Stimulated activated CD4-positive, alpha-beta T cell treated with anti-CD3 and anti-CD28 coated beads, Interleukin-4, amount 100 ng/mL, for 48 hours (primary cell): Measurements from ENCODE around the gene CASK.

Source experiments
- DNase-seq, 2 donors: peaks; one replicate each; pipeline ENCODE4 v3.0.0-alpha.2; 2020; ENCODE audit warnings: low read depth in 2 of 2

The CASK gene

GRCh38 chrX:41837270-41837944, 85.9 kb downstream of the CASK start:
- DNase-seq = no peak

- no peak for DNase-seq
These were observed 94.5 kb downstream of the CASK start for GRCh38 chrX:41828826-41829225.

GRCh38 chrX:41827886-41828285, 95.5 kb downstream of the CASK start:
- DNase-seq = no peak

GRCh38 chrX:41825796-41826195, 97.6 kb downstream of the CASK start:
- DNase-seq = no peak

GRCh38 chrX:41824551-41824950, 98.8 kb downstream of the CASK start:
- DNase-seq = no peak

- no peak for DNase-seq
These were observed 100.0 kb downstream of the CASK start for GRCh38 chrX:41823402-41823801.

GRCh38 chrX:41822892-41823291, 100.5 kb downstream of the CASK start:
- no peak for DNase-seq

- DNase-seq = no peak
These were observed 115.3 kb downstream of the CASK start for GRCh38 chrX:41808047-41808446.

GRCh38 chrX:41802958-41803357, 120.4 kb downstream of the CASK start:
- DNase-seq = no peak

GRCh38 chrX:41799661-41800060, 123.7 kb downstream of the CASK start:
- no peak for DNase-seq

- DNase-seq = no peak
These were observed 126.8 kb downstream of the CASK start for GRCh38 chrX:41796577-41796976.

- no peak for DNase-seq
These were observed 127.3 kb downstream of the CASK start for GRCh38 chrX:41796046-41796445.

- no peak for DNase-seq
These were observed 134.0 kb downstream of the CASK start for GRCh38 chrX:41789374-41789773.

GRCh38 chrX:41785685-41786084, 137.7 kb downstream of the CASK start:
- no peak for DNase-seq

GRCh38 chrX:41781500-41781899, 141.9 kb downstream of the CASK start:
- no peak for DNase-seq

GRCh38 chrX:41779941-41780340, 143.4 kb downstream of the CASK start:
- DNase-seq = no peak

- DNase-seq = no peak
These were observed 144.3 kb downstream of the CASK start for GRCh38 chrX:41779030-41779564.

GRCh38 chrX:41761702-41762101, 161.7 kb downstream of the CASK start:
- DNase-seq = no peak

GRCh38 chrX:41761169-41761568, 162.2 kb downstream of the CASK start:
- DNase-seq = no peak

GRCh38 chrX:41759817-41760216, 163.5 kb downstream of the CASK start:
- DNase-seq = no peak

GRCh38 chrX:41758401-41758800, 165.0 kb downstream of the CASK start:
- DNase-seq = no peak

- no peak for DNase-seq
These were observed 172.6 kb downstream of the CASK start for GRCh38 chrX:41750716-41751115.

GRCh38 chrX:41739871-41740270, 183.5 kb downstream of the CASK start:
- no peak for DNase-seq

- no peak for DNase-seq
These were observed 186.3 kb downstream of the CASK start for GRCh38 chrX:41737065-41737464.
